ENCODE measurements around the gene RNF220. TPM values are rescaled to one million over a fixed set of nuclear protein-coding genes. Genes with fewer than 3 reads are reported as not detected.
A peak's percentile ranks its signal among the peaks of the same experiment; 100 is the strongest.

RNF220 gene
- total and polyA plus RNA-seq, 2 donors from 2014 or later, result 66.9 to 69.0 TPM

- no peak overlapping the region for H3K9ac ChIP-seq (ENCODE audit: low read length in 3 of 3)
- H3K4me3 ChIP-seq (ENCODE audit: low read length in 3 of 3), result no peak overlapping the region
- DNase-seq, result no peak
- H3K27ac ChIP-seq (ENCODE audit: low read depth in 2 of 2, low read length in 2 of 2), result no peak overlapping the region
- H3K4me1 ChIP-seq (ENCODE audit: control insufficient read depth in 2 of 3, insufficient read depth in 2 of 3, low read depth in 1 of 3, low read length in 3 of 3), result no peaks in the 10 kb centered on the region
- H3K27me3 ChIP-seq (ENCODE audit: control insufficient read depth, insufficient read depth, low read length), result no peaks in the 10 kb centered on the region
- no peak for TF ChIP-seq CTCF (IDR thresholded peaks at IDR 0.05; ENCODE audit: borderline replicate concordance, extremely low read depth, insufficient read depth)
- intact Hi-C loops (cut with DNase I), result no loop called here
- no peaks in the 10 kb centered on the region for H3K9me3 ChIP-seq (ENCODE audit: control insufficient read depth in 2 of 3, insufficient read depth in 1 of 3, low read length in 3 of 3)
- H3K36me3 ChIP-seq (ENCODE audit: control insufficient read depth in 2 of 3, insufficient read depth in 3 of 3, low read length in 3 of 3), result no peaks in the 10 kb centered on the region
- FAIRE-seq, result no peak
Measured at GRCh38 chr1:44471911-44472453, 66.9 kb downstream of the RNF220 start.

- intact Hi-C loops (cut with DNase I), result no loop called here
- no peak for FAIRE-seq
- no peak overlapping the region for H3K4me3 ChIP-seq (ENCODE audit: low read length in 3 of 3)
- no peak overlapping the region for H3K27ac ChIP-seq (ENCODE audit: low read depth in 2 of 2, low read length in 2 of 2)
- H3K9ac ChIP-seq (ENCODE audit: low read length in 3 of 3), result no peak overlapping the region
- H3K4me1 ChIP-seq (ENCODE audit: control insufficient read depth in 2 of 3, insufficient read depth in 2 of 3, low read depth in 1 of 3, low read length in 3 of 3), result no peaks in the 10 kb centered on the region
- DNase-seq, result peak in 3 of 5 donors; percentile 11 to 48 (median 21)
- no peaks in the 10 kb centered on the region for H3K27me3 ChIP-seq (ENCODE audit: control insufficient read depth, insufficient read depth, low read length)
- H3K9me3 ChIP-seq (ENCODE audit: control insufficient read depth in 2 of 3, insufficient read depth in 1 of 3, low read length in 3 of 3), result no peaks in the 10 kb centered on the region
- no peaks in the 10 kb centered on the region for H3K36me3 ChIP-seq (ENCODE audit: control insufficient read depth in 2 of 3, insufficient read depth in 3 of 3, low read length in 3 of 3)
- no peak for TF ChIP-seq CTCF (IDR thresholded peaks at IDR 0.05; ENCODE audit: borderline replicate concordance, extremely low read depth, insufficient read depth)
Measured at GRCh38 chr1:44472620-44473525, 67.8 kb downstream of the RNF220 start.

- Histone ChIP-seq H3K9ac (ENCODE audit: low read length in 3 of 3) (no peak overlapping the region), H3K4me3 (ENCODE audit: low read length in 3 of 3) (no peak overlapping the region), H3K27ac (ENCODE audit: low read depth in 2 of 2, low read length in 2 of 2) (no peak overlapping the region), H3K9me3 (ENCODE audit: control insufficient read depth in 2 of 3, insufficient read depth in 1 of 3, low read length in 3 of 3) (no peaks in the 10 kb centered on the region), H3K27me3 (ENCODE audit: control insufficient read depth, insufficient read depth, low read length) (no peaks in the 10 kb centered on the region), H3K4me1 (ENCODE audit: control insufficient read depth in 2 of 3, insufficient read depth in 2 of 3, low read depth in 1 of 3, low read length in 3 of 3) (no peaks in the 10 kb centered on the region), H3K36me3 (ENCODE audit: control insufficient read depth in 2 of 3, insufficient read depth in 3 of 3, low read length in 3 of 3) (no peaks in the 10 kb centered on the region)
- DNase-seq, result no peak
- intact Hi-C loops (cut with DNase I), result no loop called here
- TF ChIP-seq CTCF (IDR thresholded peaks at IDR 0.05; ENCODE audit: borderline replicate concordance, extremely low read depth, insufficient read depth), result no peak
- FAIRE-seq, result no peak
Measured at GRCh38 chr1:44476891-44477290, 71.8 kb downstream of the RNF220 start.

All from kidney (tissue), 14 donors.